GM21367 (cell line): Measurements from ENCODE around the gene TMEM45A.

Source experiments
- ATAC-seq: cut with Tn5 transposase; IDR thresholded peaks from one replicate; pipeline ENCODE4 v1.9.1; 2021; ENCODE audit not compliant: unreplicated experiment

TMEM45A gene

GRCh38 chr3:100609963-100610362 is 117.5 kb downstream of the TMEM45A start:
- ATAC-seq, result no peak

- no peak for ATAC-seq
Measured at GRCh38 chr3:100611221-100611620, 118.8 kb downstream of the TMEM45A start.

GRCh38 chr3:100613721-100614390 is 121.4 kb downstream of the TMEM45A start:
- no peak for ATAC-seq

- ATAC-seq, result no peak
Measured at GRCh38 chr3:100614941-100615340, 122.5 kb downstream of the TMEM45A start.

GRCh38 chr3:100615684-100616083 is 123.3 kb downstream of the TMEM45A start:
- no peak for ATAC-seq

- ATAC-seq, result no peak
Measured at GRCh38 chr3:100621251-100621650, 128.8 kb downstream of the TMEM45A start.
